DND-41 (cell line): ENCODE measurements around the gene GALM.

Source experiments
- ATAC-seq: fragments of 200-7000 bp; cut with Tn5 transposase; 3 replicates; pipeline ENCODE4 v1.9.1; 2021; ENCODE audit warnings: low read depth; ENCODE audit not compliant: insufficient read depth
- DNase-seq: peaks from one replicate; pipeline ENCODE4 v3.0.0-alpha.2; 2020
- H2AFZ ChIP-seq: 2 replicates; pipeline ENCODE4 v1.6.0; 2012; ENCODE audit warnings: low read depth, low read length
- H3K27ac ChIP-seq: 2 replicates; pipeline ENCODE4 v1.5.1; 2012; ENCODE audit warnings: low read length, inconsistent platforms
- H3K27me3 ChIP-seq: fragments of 200-600 bp; sonication (generic); 2 replicates; pipeline ENCODE4 v1.6.0; 2012; ENCODE audit warnings: low read length, mild to moderate bottlenecking, inconsistent platforms; ENCODE audit not compliant: insufficient read depth, poor library complexity
- H3K36me3 ChIP-seq: 2 replicates; pipeline ENCODE4 v1.5.1; 2012; ENCODE audit warnings: low read length, inconsistent platforms; ENCODE audit not compliant: insufficient read depth
- H3K4me1 ChIP-seq: 2 replicates; pipeline ENCODE4 v1.5.1; 2012; ENCODE audit warnings: mild to moderate bottlenecking, low read length; ENCODE audit not compliant: insufficient read depth
- H3K4me2 ChIP-seq: 2 replicates; pipeline ENCODE4 v1.6.0; 2012; ENCODE audit warnings: mild to moderate bottlenecking, moderate library complexity, low read length, inconsistent platforms; ENCODE audit not compliant: insufficient read depth
- H3K4me3 ChIP-seq, 2 experiments: fragments of 200-600 bp in 1 of 2; shearing (Covaris generic) in 1 of 2; 2 replicates each; pipeline ENCODE4 v1.5.1; 2012 to 2016; ENCODE audit warnings: inconsistent platforms in 2 of 2, low read length in 2 of 2, mild to moderate bottlenecking in 2 of 2, low read depth in 1 of 2, moderate library complexity in 1 of 2
- H3K79me2 ChIP-seq: 2 replicates; pipeline ENCODE4 v1.6.0; 2012; ENCODE audit warnings: low read length, inconsistent platforms; ENCODE audit not compliant: insufficient read depth
- H3K9ac ChIP-seq: 2 replicates; pipeline ENCODE4 v1.6.0; 2012; ENCODE audit warnings: low read depth, mild to moderate bottlenecking, inconsistent platforms, low read length, moderate library complexity
- H3K9me3 ChIP-seq: 2 replicates; pipeline ENCODE4 v1.5.1; 2012; ENCODE audit warnings: low read length, moderate library complexity, mild to moderate bottlenecking, inconsistent platforms; ENCODE audit not compliant: insufficient read depth, severe bottlenecking
- H4K20me1 ChIP-seq: 2 replicates; pipeline ENCODE4 v1.6.0; 2012; ENCODE audit warnings: low read length; ENCODE audit not compliant: insufficient read depth
- CTCF ChIP-seq: IDR thresholded peaks from 2 replicates; pipeline ENCODE4 v1.5.1; 2012; ENCODE audit warnings: borderline replicate concordance, low read length, moderate library complexity, mild to moderate bottlenecking; ENCODE audit not compliant: poor library complexity, severe bottlenecking; ENCODE audit errors: extremely low read depth
- EZH2 ChIP-seq: IDR thresholded peaks from 3 replicates; pipeline ENCODE4 v1.6.1; 2012; ENCODE audit warnings: borderline replicate concordance, low read depth, mild to moderate bottlenecking, moderate library complexity, low read length, inconsistent platforms; ENCODE audit not compliant: severe bottlenecking

GALM gene

DNA sequence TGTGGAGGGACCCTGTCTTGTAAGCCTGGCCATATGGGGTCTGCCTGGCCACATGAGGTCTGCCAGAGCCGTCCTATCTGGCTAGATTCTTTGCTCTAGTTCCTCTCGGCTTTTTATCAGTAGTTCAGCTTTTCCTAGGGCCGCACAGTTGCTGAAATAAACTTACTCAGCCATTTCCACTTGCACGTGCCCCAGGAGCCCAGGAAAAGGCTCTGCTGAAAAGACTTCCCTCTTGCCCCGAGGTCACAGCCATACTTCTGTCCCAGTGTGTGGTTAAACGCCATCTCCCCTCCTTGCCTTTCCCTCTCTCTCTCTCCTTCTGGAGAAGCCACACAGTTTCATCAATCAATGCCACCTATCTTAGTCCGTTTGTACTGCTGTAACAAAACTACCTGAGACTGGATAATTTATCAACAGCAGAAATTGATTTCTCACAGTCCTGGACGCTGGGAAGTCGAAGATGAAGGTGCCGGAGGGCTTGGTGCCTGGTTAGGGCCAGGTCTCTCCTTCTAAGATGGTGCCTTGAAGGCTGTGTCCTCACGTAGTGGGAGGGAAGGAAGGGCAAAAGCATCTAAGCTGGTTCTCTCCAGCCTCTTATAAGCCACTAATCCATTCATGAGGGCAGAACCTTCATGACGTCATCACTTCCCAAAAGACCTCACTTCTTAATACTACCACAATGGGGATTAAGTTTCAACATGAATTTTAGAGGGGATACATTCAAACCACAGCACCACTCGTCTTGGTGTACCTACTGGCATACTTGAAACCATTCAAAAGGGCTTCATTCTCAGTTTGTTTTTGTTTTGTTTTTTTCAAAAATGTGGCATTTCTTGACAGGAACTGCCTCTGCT, 11.2 kb upstream of the GALM start:
- Histone ChIP-seq H3K9me3 (no peaks in the 10 kb centered on the region), H3K4me3 (no peak overlapping the region), H3K9ac (no peak overlapping the region), H3K4me1 (no peaks in the 10 kb centered on the region), H4K20me1 (no peaks in the 10 kb centered on the region), H3K27ac (peak overlapping the region; percentile 22; the same call in 1 of the 2 replicates), H3K36me3 (no peaks in the 10 kb centered on the region), H3K27me3 (no peaks in the 10 kb centered on the region), H3K4me2 (no peak overlapping the region), H2AFZ (0 out of 2 replicates have a peak overlapping the region, but pooled peaks have one; percentile 10), H3K79me2 (no peaks in the 10 kb centered on the region)
- no peak for ATAC-seq
- DNase-seq, result no peak
- TF ChIP-seq CTCF (no peak), EZH2 (no peak)

DNA sequence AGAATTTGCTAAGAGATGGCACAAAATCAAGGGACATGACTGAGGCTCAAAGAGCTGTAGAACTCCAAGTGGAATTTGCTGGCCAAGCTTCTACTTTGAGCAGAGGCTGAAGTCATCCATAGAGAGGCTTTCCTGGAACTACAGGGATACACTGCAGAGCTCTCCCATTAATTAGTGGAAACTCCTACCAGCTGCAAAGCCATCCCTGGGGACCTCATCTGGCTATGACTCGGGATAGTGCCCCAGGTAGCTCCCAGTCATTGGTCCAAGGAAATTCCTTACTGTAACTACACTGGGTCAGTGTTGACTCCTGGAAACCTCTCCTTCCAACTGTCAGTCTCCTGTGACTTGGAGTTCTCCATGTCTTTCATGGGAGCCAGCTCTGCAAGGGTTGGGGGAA, 10.5 kb upstream of the GALM start:
- no peak overlapping the region for H3K4me2 ChIP-seq
- no peaks in the 10 kb centered on the region for H3K36me3 ChIP-seq

DNA sequence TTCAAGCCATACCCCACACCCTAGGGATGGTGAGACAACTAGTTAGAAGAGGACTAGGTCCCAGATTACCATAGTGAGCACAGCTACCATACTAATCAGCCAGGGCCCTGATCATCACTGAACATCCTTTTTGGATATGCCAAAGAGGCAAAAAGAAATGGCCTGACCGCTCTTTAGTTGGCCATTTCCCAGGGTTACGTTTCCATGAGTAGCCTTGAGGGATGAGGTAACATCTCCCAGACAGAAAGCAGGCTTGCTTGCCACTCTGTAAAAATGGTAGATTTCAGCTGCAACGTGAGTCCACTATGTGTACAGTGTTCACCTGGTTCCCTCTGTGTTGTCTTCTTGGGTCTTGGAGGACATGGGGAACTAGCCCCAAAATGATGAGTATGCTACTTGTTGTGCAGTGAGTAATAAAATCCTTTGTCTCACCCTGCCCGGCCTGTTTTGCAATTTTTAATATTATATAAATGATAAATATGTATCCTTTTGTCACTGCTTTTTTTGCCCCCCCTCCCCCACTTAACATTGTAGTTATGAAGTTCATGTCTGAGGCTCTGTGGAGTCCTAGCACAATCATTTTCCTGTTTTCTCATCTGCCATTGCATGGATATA, 8.9 kb upstream of the GALM start:
- no peak for ATAC-seq
- TF ChIP-seq EZH2 (no peak), CTCF (no peak)
- Histone ChIP-seq H3K4me1 (no peaks in the 10 kb centered on the region), H3K36me3 (no peaks in the 10 kb centered on the region), H3K4me2 (no peak overlapping the region), H3K9ac (no peak overlapping the region), H3K79me2 (no peaks in the 10 kb centered on the region), H3K27me3 (no peaks in the 10 kb centered on the region), H3K27ac (no peak overlapping the region), H3K9me3 (no peaks in the 10 kb centered on the region), H4K20me1 (no peaks in the 10 kb centered on the region), H3K4me3 (no peak overlapping the region), H2AFZ (no peak overlapping the region)
- no peak for DNase-seq

More for the DNA sequence above, 10.5 kb upstream of the GALM start:
- no peak for ATAC-seq
- H3K79me2 ChIP-seq, result no peaks in the 10 kb centered on the region
- H2AFZ ChIP-seq, result no peak overlapping the region
- H3K4me3 ChIP-seq, result no peak overlapping the region
- no peaks in the 10 kb centered on the region for H3K9me3 ChIP-seq
- H3K9ac ChIP-seq, result no peak overlapping the region
- H3K27ac ChIP-seq, result no peak overlapping the region
- TF ChIP-seq EZH2 (no peak), CTCF (no peak)
- no peaks in the 10 kb centered on the region for H4K20me1 ChIP-seq
- no peak for DNase-seq
- no peaks in the 10 kb centered on the region for H3K4me1 ChIP-seq
- H3K27me3 ChIP-seq, result no peaks in the 10 kb centered on the region
